ENCODE data around the gene EN2.

The EN2 gene

GRCh38 chr7:155450970-155451801, 6.7 kb upstream of the EN2 start:
- DNase-seq (ENCODE audit: low read depth) = no peak

GRCh38 chr7:155451840-155452239, 6.1 kb upstream of the EN2 start:
- no peak for DNase-seq (ENCODE audit: low read depth)

- DNase-seq (ENCODE audit: low read depth) = no peak
Observed at GRCh38 chr7:155452505-155453295, 5.2 kb upstream of the EN2 start.

- no peak for DNase-seq (ENCODE audit: low read depth)
Observed at GRCh38 chr7:155453296-155454182, 4.4 kb upstream of the EN2 start.

GRCh38 chr7:155454183-155455112, 3.5 kb upstream of the EN2 start:
- DNase-seq (ENCODE audit: low read depth) = no peak

- no peak for DNase-seq (ENCODE audit: low read depth)
Observed at GRCh38 chr7:155455132-155455693, 2.7 kb upstream of the EN2 start.

- DNase-seq (ENCODE audit: low read depth) = no peak
Observed at GRCh38 chr7:155455776-155456737, 1.9 kb upstream of the EN2 start.

GRCh38 chr7:155456738-155457543, 988 bp upstream of the EN2 start:
- DNase-seq (ENCODE audit: low read depth) = no peak

- DNase-seq (ENCODE audit: low read depth) = no peak
Observed at GRCh38 chr7:155457544-155458110, 302 bp upstream of the EN2 start.

- DNase-seq (ENCODE audit: low read depth) = no peak
Observed at GRCh38 chr7:155458878-155459699, 1.2 kb downstream of the EN2 start.

GRCh38 chr7:155459700-155460461, 2.0 kb downstream of the EN2 start:
- no peak for DNase-seq (ENCODE audit: low read depth)

- DNase-seq (ENCODE audit: low read depth) = no peak
Observed at GRCh38 chr7:155460926-155461613, 3.1 kb downstream of the EN2 start.

- DNase-seq (ENCODE audit: low read depth) = no peak
Observed at GRCh38 chr7:155461631-155462030, 3.7 kb downstream of the EN2 start.

- no peak for DNase-seq (ENCODE audit: low read depth)
Observed at GRCh38 chr7:155462163-155462735, 4.3 kb downstream of the EN2 start.

GRCh38 chr7:155463114-155463811, 5.3 kb downstream of the EN2 start:
- DNase-seq (ENCODE audit: low read depth) = no peak
